Muscle layer of duodenum (tissue), 2 donors: ENCODE data around the gene OR52B6.
"Not testable (repeated sequence)": the region's sequence is repeated elsewhere in the genome, so short reads cannot be mapped to it uniquely, and the experiment has no call there.

Experiments used
- H3K27ac ChIP-seq: one replicate; pipeline ENCODE4 v1.7.0; 2013; ENCODE audit warnings: mild to moderate bottlenecking, low read length
- H3K27me3 ChIP-seq: one replicate; pipeline ENCODE4 v1.7.0; 2013; ENCODE audit warnings: low read depth, mild to moderate bottlenecking, control low read depth, low read length
- H3K36me3 ChIP-seq, 2 donors: one replicate each; pipeline ENCODE4 v1.7.0; 2013; ENCODE audit warnings: low read length in 2 of 2, control low read depth in 1 of 2, mild to moderate bottlenecking in 1 of 2; ENCODE audit not compliant: insufficient read depth in 2 of 2, control insufficient read depth in 1 of 2
- H3K4me1 ChIP-seq, 2 donors: one replicate each; pipeline ENCODE4 v1.7.0; 2013; ENCODE audit warnings: low read length in 2 of 2, mild to moderate bottlenecking in 2 of 2, control low read depth in 1 of 2, moderate library complexity in 1 of 2; ENCODE audit not compliant: insufficient read depth in 2 of 2, control insufficient read depth in 1 of 2
- H3K4me3 ChIP-seq, 2 donors: one replicate each; pipeline ENCODE4 v1.7.0; 2013; ENCODE audit warnings: low read length in 2 of 2, low read depth in 1 of 2, mild to moderate bottlenecking in 1 of 2
- H3K9me3 ChIP-seq, 2 donors: one replicate each; pipeline ENCODE4 v1.7.0; 2013; ENCODE audit warnings: low read length in 2 of 2, control low read depth in 1 of 2, mild to moderate bottlenecking in 1 of 2; ENCODE audit not compliant: control insufficient read depth in 1 of 2
- donor health status: healthy.

The OR52B6 gene

GRCh38 chr11:5597953-5598352 is 17.3 kb downstream of the OR52B6 start:
- H3K27ac ChIP-seq = no peak overlapping the region
- no peaks in the 10 kb centered on the region for H3K27me3 ChIP-seq
- H3K4me1 ChIP-seq = peaks cover 0 to 29% of the 10 kb centered on the region in 2 donors
- no peaks in the 10 kb centered on the region for H3K36me3 ChIP-seq
- peak overlapping the region in 1 of 2 donors; percentile 42 for H3K4me3 ChIP-seq
- H3K9me3 ChIP-seq = no peaks in the 10 kb centered on the region

- no peaks in the 10 kb centered on the region for H3K9me3 ChIP-seq
- H3K36me3 ChIP-seq = no peaks in the 10 kb centered on the region
- peaks cover 0 to 29% of the 10 kb centered on the region in 2 donors for H3K4me1 ChIP-seq
- H3K27ac ChIP-seq = peak overlapping the region; percentile 1
- no peaks in the 10 kb centered on the region for H3K27me3 ChIP-seq
- H3K4me3 ChIP-seq = no peak overlapping the region
These were observed 19.7 kb downstream of the OR52B6 start for GRCh38 chr11:5600374-5600851.

GRCh38 chr11:5602791-5603190 is 22.1 kb downstream of the OR52B6 start:
- H3K4me3 ChIP-seq, H3K9me3 ChIP-seq, H3K27me3 ChIP-seq, H3K27ac ChIP-seq, H3K36me3 ChIP-seq: not testable (repeated sequence)
- peaks cover 0 to 28% of the 10 kb centered on the region in 2 donors for H3K4me1 ChIP-seq

- Histone ChIP-seq H3K27me3 (no peaks in the 10 kb centered on the region), H3K9me3 (no peaks in the 10 kb centered on the region), H3K36me3 (no peaks in the 10 kb centered on the region), H3K4me3 (no peak overlapping the region), H3K27ac (no peak overlapping the region), H3K4me1 (peaks cover 0 to 23% of the 10 kb centered on the region in 2 donors)
These were observed 22.6 kb downstream of the OR52B6 start for GRCh38 chr11:5603326-5603725.

- H3K27me3 ChIP-seq = no peaks in the 10 kb centered on the region
- H3K36me3 ChIP-seq = no peaks in the 10 kb centered on the region
- H3K4me3 ChIP-seq = no peak overlapping the region
- H3K27ac ChIP-seq = no peak overlapping the region
- H3K9me3 ChIP-seq = no peaks in the 10 kb centered on the region
- peaks cover 0 to 15% of the 10 kb centered on the region in 2 donors for H3K4me1 ChIP-seq
These were observed 24.2 kb downstream of the OR52B6 start for GRCh38 chr11:5604896-5605295.

- H3K4me3 ChIP-seq = no peak overlapping the region
- H3K27ac ChIP-seq = peak overlapping the region; percentile 32
- no peaks in the 10 kb centered on the region for H3K27me3 ChIP-seq
- peaks cover 0 to 4% of the 10 kb centered on the region in 2 donors for H3K36me3 ChIP-seq
- no peaks in the 10 kb centered on the region for H3K9me3 ChIP-seq
- peaks cover 0 to 11% of the 10 kb centered on the region in 2 donors for H3K4me1 ChIP-seq
These were observed 25.2 kb downstream of the OR52B6 start for GRCh38 chr11:5605849-5606248.

GRCh38 chr11:5608808-5609207 is 28.1 kb downstream of the OR52B6 start:
- H3K9me3 ChIP-seq = no peaks in the 10 kb centered on the region
- no peak overlapping the region for H3K27ac ChIP-seq
- H3K27me3 ChIP-seq = no peaks in the 10 kb centered on the region
- H3K4me1 ChIP-seq = peaks cover 0 to 8% of the 10 kb centered on the region in 2 donors
- peaks cover 0 to 9% of the 10 kb centered on the region in 2 donors for H3K36me3 ChIP-seq
- H3K4me3 ChIP-seq = no peak overlapping the region

- Histone ChIP-seq H3K36me3 (peaks cover 0 to 9% of the 10 kb centered on the region in 2 donors), H3K9me3 (no peaks in the 10 kb centered on the region), H3K27me3 (no peaks in the 10 kb centered on the region), H3K27ac (no peak overlapping the region), H3K4me3 (no peak overlapping the region), H3K4me1 (peaks cover 0 to 8% of the 10 kb centered on the region in 2 donors)
These were observed 29.8 kb downstream of the OR52B6 start for GRCh38 chr11:5610446-5610845.

GRCh38 chr11:5611627-5612026 is 30.9 kb downstream of the OR52B6 start:
- Histone ChIP-seq H3K4me1 (no peaks in the 10 kb centered on the region), H3K4me3 (no peak overlapping the region), H3K36me3 (peaks cover 0 to 9% of the 10 kb centered on the region in 2 donors)

GRCh38 chr11:5618807-5619206 is 38.1 kb downstream of the OR52B6 start:
- Histone ChIP-seq H3K4me1 (peaks cover 8 to 13% of the 10 kb centered on the region in 2 donors), H3K9me3 (no peaks in the 10 kb centered on the region), H3K27ac (no peak overlapping the region), H3K36me3 (no peaks in the 10 kb centered on the region), H3K27me3 (no peaks in the 10 kb centered on the region), H3K4me3 (no peak overlapping the region)

More at GRCh38 chr11:5611627-5612026, 30.9 kb downstream of the OR52B6 start:
- Histone ChIP-seq H3K27ac (no peak overlapping the region), H3K9me3 (no peaks in the 10 kb centered on the region), H3K27me3 (no peaks in the 10 kb centered on the region)

- Histone ChIP-seq H3K4me1 (peaks cover 13 to 19% of the 10 kb centered on the region in 2 donors), H3K36me3 (no peaks in the 10 kb centered on the region), H3K4me3 (no peak overlapping the region), H3K27me3 (no peaks in the 10 kb centered on the region), H3K9me3 (no peaks in the 10 kb centered on the region), H3K27ac (peak overlapping the region; percentile 5)
These were observed 40.2 kb downstream of the OR52B6 start for GRCh38 chr11:5620651-5621521.
